MV-4-11 (cell line): ENCODE measurements around the gene IL6ST.
"Not testable (repeated sequence)": the region's sequence is repeated elsewhere in the genome, so short reads cannot be mapped to it uniquely, and the experiment has no call there.

Experiments used
- DNase-seq: peaks from one replicate; lab custom pipeline; 2025; lab: John Stamatoyannopoulos, UW

IL6ST gene

GRCh38 chr5:56003679-56004078, 8.9 kb upstream of the IL6ST start:
- DNase-seq, result no peak

DNA sequence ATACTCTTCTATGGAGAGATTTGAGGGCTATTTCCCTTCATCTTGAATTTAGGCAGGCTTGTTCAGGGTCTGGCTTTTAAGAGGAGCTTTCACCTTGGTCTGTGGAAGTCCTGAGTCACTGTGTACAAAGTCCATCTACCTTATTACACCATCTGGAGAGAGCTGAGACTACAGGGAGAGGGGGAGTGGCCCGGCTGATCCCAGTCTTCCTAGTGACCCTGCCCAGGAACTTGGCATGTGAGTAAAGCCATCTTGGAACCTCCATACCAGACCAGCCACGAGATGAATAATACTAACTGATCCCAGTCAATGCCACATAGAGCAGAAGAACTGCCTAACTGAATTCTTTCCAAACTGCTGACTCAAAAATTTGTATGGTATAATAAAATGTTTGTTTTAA, 8.4 kb upstream of the IL6ST start:
- DNase-seq, result no peak

GRCh38 chr5:56002303-56002702, 7.5 kb upstream of the IL6ST start:
- no peak for DNase-seq

DNA sequence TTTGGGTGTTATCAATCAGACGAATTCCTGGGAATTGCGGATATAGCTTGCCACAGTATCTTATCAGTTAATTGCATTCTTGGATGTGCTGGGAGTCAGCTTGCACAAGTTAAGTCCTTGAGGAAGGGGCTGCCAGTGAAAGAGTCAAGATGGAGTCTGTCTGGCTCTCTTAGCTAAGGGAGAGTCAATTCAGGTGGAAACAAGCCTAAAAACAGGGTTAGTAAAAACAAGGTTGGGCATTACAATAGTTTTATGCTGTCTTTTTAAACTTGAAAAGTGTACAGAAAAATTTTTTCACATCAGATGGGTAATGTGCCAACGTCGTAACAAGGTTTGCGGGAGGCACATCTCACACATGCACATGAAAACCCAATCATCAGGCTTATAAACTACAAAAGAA, 5.5 kb upstream of the IL6ST start:
- not testable (repeated sequence) for DNase-seq

- no peak for DNase-seq
These were observed 4.2 kb upstream of the IL6ST start for GRCh38 chr5:55998966-55999365.

DNA sequence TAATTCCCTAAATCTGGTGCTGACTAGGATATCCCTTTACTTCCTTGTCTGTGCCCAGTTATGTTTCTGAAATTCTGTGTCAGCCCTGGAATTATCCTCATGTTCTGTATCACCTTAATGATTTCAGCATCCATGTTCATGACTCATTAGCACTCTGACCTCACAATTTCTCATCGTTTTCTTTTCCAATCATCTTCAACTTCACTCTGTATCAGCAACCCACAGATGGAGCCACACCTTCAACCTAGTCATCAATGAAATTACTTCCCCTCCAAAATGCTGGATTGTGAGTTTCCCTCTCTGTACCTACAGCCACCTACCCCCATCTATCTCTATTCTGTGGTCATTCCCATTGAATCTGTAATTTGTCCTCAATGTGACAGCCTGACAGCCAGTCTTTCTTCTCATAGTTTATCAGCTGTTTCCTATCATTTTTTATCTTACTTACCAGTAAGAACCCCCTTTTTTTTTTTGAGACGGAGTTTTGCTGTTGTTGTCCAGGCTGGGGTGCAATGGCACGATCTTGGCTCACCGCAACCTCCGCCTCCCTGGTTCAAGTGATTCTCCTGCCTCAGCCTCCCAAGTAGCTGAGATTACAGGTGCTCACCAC, 3.1 kb upstream of the IL6ST start:
- no peak for DNase-seq

DNA sequence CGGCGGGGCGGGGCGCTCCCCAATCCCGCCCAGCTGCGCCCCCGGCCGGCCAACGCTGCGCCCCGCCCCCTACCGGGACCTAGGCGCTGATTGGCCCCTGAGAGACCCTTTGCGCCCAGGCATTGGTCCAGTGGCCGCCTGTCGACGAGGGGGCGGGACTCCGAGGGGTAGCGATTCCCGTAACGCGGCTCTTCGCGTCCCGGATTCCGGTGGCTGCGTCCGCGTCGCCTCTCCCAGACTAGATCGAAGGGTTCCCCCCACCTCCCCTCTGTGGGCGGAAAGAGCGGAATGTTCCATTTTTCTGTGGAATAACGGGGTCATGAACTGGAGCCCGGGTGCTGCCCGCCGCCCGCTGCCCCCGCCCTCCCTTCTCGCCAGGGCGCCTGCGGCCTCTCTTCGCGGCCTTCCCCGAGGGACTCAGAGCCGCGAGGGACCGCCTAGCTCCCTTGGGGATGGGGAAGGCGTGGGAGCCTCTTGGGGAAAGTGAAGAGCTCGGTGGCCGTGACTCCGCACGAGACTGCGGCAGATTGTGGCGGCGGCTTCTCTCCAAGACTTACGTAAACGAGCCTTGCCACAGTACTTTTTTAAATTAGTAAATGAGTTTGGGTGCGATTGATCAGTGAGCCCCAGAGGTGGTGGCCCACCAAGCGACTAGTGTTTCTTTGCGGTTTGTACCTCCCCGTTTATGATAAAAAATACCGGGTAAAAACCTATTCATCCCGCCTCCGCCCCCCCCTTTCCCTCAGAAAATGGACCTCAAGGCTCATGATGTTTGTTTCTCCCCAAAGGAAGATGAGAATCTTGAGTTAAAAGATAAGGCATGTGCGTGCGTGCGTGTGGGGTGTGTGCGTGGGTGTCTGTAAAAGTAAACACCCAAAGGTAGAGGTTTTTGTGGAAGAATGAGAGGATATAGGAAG, 493 bp upstream of the IL6ST start:
- peak; percentile 89 for DNase-seq

GRCh38 chr5:55993731-55994494, 850 bp downstream of the IL6ST start:
- DNase-seq, result no peak

- DNase-seq, result no peak
These were observed 1.8 kb downstream of the IL6ST start for GRCh38 chr5:55993013-55993412.

DNA sequence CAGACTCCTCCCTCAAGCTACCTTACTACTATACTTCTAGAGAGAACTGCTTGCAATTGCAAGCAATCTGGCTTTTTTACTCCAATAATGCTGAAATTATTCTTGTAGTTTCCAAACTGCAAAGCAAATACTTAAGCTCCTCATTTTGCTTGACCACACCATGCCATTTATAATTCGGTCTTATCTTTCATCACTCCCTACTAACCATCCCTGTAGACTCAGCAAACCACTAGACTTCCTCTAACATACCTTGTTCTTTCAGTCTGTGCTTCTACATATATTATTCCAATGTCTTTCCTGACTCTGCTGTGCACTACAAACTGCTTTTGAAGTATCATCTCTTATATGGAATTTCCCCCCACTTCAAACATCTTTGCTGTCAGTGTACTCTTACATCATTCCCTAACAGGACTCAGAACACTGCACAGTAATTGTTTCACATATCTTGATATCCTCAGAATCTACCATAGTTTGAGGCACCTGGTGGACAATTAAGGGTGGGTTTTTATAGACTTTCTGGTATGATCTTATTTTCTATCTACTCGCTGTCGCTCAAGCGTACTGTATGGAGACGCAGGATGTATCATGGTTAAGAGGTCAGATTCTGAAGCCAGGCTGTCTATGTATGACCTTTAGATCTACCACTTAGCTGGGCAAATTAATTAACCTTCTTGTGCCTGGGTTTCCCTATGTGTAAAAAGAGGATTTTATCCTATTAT, 2.8 kb downstream of the IL6ST start:
- DNase-seq, result peak; percentile 10

GRCh38 chr5:55990895-55991294, 3.9 kb downstream of the IL6ST start:
- not testable (repeated sequence) for DNase-seq

GRCh38 chr5:55989860-55990259, 4.9 kb downstream of the IL6ST start:
- DNase-seq, result no peak

DNA sequence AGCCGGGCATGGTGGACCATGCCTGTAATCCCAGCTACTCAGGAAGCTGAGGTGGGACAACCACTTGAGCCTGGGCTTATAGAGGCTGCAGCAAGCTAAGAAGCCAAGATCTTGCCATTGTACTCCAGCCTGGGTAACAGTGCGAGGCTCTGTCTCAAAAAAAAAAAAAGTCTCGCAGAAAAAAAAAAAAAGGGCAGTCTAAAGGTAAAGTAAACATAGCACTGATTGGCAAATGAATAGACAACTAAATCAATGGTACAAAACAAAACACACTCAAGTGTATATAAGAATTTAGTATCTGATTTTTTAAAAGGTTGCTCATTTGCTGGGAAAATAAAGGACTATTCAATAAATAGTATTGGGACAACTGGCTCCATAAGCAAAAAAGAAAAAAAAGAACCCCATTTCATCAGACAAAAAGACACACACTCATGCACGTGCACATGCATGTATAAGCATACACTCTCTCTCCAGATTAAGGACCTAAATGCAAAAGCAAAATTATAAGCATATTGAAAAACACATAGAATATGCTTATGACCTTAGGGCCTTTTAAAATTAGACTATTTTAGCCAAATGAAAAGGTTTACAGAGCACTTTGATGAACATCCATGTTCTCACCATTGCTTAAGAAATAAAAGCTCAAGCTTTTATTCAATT, 5.7 kb downstream of the IL6ST start:
- DNase-seq, result no peak

DNA sequence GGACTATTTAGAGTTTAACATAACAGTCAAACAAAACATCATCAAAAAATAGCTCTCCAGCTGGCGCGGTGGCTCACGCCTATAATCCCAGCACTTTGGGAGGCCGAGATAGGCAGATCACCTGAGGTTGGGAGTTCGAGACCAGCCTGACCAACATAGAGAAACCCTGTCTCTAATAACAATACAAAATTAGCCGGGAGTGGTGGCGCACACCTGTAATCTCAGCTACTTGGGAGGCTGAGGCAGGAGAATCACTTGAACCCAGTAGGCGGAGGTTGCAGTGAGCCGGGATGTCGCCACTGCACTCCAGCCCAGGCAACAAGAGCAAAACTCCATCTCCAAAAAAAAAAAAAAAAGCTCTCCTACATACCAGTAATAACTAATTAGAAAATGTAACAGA, 6.3 kb downstream of the IL6ST start:
- DNase-seq, result not testable (repeated sequence)

GRCh38 chr5:55986931-55987330, 7.8 kb downstream of the IL6ST start:
- DNase-seq, result no peak

DNA sequence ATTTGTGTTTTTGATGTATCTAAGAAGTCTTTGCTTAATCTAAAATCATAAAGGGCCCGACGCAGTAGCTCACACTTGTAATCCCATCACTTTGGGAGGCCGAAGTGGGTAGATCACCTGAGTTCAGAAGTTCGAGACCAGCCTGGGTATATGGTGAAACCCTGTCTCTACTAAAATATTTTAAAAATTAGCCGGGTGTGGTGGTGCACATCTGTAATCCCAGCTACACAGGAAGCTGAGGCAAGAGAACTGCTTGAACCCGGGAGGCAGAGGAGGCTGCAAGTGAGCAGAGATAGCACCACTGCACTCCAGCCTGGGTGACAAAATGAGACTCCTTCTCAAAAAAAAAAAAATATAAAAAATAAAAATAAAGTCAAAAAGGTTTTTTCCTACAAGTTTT, 9.6 kb downstream of the IL6ST start:
- no peak for DNase-seq

- no peak for DNase-seq
These were observed 10.8 kb downstream of the IL6ST start for GRCh38 chr5:55983986-55984385.

GRCh38 chr5:55982957-55983381, 11.8 kb downstream of the IL6ST start:
- DNase-seq, result no peak

DNA sequence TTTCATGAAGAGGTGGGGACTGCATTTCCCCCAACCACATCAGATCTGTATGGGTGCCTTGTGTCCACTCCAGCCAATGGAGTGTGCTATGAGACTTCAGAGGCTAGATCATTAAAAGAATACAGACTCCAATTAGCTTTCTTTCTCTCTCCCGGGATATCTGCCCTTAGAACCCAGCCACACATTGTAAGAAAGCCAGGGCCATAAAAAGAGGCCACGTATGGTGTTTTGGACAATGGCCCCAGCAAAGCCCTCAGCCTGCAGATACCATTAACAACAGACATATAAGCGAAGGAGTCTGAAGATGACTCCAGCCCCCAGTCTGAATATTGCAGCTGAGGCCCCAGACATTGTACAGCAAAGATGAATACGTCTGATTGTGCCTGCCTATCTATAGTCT, 21.5 kb downstream of the IL6ST start:
- no peak for DNase-seq

- no peak for DNase-seq
These were observed 24.8 kb downstream of the IL6ST start for GRCh38 chr5:55969956-55970355.

GRCh38 chr5:55966284-55966683, 28.5 kb downstream of the IL6ST start:
- DNase-seq, result no peak

GRCh38 chr5:55965525-55965924, 29.2 kb downstream of the IL6ST start:
- DNase-seq, result no peak
